Fibroblast of pulmonary artery (primary cell): ENCODE data around the gene F12.

Source experiments
- DNase-seq: peaks from one replicate; pipeline ENCODE4 v3.0.0-alpha.2; 2010; ENCODE audit warnings: low read depth
- H3K4me3 ChIP-seq: replicated peaks from 2 replicates; pipeline ENCODE4 v1.5.1; 2011; ENCODE audit warnings: low read depth, mild to moderate bottlenecking, control low read depth, low read length, moderate library complexity
- TF ChIP-seq, protein P1 (sequence below): IDR thresholded peaks from 2 replicates; pipeline ENCODE4 v1.5.1; 2011; ENCODE audit warnings: mild to moderate bottlenecking, control low read depth, low read length, inconsistent platforms; ENCODE audit errors: missing control alignments

The F12 gene

DNA sequence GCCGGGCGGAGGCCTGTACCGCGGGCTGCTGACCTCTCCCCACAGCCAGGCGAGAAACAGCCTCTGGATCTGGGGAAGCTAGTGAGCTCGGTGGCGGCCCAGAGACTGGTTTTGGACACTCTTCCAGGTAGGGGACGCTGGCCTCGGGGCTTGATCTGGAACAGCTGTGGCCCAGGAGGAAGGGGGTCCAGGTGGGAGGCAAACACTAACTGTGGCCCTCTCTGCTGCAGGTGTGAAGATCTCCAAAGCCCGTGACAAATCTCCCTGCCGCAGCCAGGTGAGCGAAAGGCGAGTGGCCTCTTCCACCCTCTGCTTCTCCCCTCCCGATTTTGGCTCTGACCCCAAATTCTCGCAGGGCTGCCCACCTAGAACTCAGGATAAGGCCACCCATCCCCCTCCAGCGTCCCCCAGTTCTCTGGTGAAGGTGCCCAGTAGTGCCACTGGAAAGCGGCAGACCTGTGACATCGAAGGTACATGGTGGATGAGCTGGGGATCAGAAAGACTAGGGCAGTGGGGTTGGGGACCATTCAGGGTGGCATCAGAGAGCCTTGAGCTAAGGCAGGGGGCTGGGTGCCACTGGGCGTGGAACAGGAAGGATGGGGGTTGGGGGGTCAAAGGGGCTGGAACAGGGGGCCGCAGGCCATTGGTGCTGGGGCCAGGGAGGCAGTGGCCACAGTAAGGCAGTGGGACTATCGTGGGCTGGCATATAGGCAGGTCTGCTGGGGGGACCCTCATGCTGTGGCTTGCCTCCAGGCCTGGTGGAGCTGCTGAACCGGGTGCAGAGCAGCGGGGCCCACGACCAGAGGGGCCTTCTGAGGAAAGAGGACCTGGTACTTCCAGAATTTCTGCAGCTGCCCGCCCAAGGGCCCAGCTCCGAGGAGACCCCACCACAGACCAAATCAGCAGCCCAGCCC is 38.0 kb downstream of the F12 start:
- H3K4me3 ChIP-seq, result peak overlapping the region; percentile 66
- TF ChIP-seq, protein P1, sequence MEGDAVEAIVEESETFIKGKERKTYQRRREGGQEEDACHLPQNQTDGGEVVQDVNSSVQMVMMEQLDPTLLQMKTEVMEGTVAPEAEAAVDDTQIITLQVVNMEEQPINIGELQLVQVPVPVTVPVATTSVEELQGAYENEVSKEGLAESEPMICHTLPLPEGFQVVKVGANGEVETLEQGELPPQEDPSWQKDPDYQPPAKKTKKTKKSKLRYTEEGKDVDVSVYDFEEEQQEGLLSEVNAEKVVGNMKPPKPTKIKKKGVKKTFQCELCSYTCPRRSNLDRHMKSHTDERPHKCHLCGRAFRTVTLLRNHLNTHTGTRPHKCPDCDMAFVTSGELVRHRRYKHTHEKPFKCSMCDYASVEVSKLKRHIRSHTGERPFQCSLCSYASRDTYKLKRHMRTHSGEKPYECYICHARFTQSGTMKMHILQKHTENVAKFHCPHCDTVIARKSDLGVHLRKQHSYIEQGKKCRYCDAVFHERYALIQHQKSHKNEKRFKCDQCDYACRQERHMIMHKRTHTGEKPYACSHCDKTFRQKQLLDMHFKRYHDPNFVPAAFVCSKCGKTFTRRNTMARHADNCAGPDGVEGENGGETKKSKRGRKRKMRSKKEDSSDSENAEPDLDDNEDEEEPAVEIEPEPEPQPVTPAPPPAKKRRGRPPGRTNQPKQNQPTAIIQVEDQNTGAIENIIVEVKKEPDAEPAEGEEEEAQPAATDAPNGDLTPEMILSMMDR, result no peak
- DNase-seq, result no peak

DNA sequence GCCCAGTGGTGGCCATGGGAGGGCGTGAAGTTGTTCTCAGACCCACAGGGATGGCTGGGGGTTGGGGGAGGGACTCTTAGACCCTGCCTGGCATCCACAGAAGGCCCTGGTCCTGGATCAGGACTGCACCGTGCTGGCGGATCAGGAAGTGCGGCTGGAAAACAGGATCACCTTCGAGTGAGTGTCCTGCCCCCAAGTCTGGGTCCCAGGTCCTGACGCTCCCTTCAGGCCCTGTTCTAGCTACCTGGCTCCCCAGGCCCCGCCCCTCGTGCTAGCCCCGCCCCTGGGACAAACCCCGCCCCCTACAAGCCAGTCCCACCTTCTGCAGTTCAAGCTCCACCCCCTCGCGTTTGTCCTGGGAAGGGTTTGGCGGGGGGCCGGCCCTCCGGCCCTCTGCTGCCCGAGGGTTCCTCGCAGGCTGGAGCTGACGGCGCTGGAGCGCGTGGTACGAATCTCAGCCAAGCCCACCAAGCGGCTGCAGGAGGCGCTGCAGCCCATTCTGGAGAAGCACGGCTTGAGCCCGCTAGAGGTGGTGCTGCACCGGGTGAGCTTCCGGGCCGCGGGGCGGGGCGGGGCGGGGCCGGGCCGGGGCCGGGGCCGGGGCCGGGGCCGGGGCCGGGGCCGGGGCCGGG is 38.8 kb downstream of the F12 start:
- TF ChIP-seq, protein P1, result peak; percentile 55
- peak; percentile 94 for DNase-seq
- H3K4me3 ChIP-seq, result peak overlapping the region; percentile 66

DNA sequence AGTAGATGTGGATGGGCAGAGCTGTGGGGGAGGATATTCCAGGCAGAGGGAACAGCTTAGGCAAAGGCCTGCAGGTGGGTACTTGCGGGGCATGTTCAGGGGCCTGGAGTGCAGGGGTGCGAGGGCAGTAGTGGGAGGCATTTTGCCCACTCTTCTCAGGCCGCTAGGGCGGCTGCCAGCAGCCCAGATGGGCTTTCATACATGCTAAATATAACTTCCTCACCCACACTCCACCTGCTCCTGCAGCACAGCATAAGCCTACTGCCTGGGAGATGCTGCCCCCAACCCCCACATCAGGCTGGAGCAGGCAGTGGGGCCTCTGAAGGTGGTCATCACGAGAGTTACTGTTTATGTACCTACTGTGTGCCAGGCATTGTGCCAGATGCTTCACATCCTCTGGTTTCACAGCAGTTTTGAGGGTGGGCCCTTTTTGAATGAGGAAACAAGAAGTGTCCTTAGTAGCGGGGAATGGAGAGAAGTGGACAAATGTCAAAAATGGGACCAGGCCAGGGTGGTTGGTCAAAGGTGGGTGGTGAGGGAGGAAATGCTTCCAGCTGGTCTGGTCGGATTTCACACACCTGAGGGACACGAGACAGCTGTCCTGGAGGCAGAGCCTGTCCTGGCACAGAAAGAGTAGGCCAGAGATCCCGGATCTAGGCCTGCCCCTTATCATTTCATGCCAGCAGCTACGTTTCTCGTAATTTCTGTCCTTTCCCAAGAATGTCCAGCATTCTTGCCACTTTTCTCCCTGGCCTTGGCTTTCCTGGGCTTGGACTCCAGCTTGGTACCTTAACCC is 39.5 kb downstream of the F12 start:
- DNase-seq, result no peak
- H3K4me3 ChIP-seq, result no peak overlapping the region
- TF ChIP-seq, protein P1, result no peak

DNA sequence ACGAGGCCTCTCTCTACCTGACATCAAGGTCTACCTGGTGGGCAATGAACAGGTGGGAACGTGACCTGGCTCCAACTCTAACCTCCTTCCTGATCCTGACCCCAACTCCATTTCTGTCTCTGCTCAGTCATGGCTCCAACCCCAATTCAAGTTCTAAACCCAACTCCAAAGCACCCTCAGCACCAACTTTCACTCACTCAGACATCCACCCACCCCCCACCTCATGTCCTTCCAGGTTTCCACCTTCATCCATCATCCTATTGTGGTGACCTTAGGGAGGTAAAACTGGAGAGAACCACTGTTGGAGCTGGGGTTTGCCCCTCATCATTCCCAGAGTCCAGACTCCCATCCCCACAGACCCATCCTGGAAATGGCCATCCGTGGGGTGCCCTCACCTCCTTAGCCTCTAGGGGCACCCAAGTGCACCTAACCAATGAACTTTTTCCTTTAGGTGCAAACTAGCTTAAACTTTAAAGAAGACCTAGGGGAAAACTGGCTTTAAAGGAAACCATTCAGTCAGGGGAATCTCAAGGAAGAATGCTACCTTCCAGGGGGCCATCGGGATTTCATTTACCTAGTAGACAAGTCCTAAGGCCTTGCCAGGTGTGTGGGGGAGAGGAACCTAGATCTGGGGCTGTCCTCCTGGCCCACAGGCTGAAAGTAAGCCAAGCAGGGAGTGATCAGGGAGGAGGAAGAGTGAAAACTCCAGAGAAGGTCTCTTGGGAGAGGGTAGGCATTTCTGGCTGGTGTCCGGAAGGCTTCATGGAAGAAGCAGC is 40.3 kb downstream of the F12 start:
- no peak overlapping the region for H3K4me3 ChIP-seq
- TF ChIP-seq, protein P1, result peak; percentile 76
- peak; percentile 31 for DNase-seq

DNA sequence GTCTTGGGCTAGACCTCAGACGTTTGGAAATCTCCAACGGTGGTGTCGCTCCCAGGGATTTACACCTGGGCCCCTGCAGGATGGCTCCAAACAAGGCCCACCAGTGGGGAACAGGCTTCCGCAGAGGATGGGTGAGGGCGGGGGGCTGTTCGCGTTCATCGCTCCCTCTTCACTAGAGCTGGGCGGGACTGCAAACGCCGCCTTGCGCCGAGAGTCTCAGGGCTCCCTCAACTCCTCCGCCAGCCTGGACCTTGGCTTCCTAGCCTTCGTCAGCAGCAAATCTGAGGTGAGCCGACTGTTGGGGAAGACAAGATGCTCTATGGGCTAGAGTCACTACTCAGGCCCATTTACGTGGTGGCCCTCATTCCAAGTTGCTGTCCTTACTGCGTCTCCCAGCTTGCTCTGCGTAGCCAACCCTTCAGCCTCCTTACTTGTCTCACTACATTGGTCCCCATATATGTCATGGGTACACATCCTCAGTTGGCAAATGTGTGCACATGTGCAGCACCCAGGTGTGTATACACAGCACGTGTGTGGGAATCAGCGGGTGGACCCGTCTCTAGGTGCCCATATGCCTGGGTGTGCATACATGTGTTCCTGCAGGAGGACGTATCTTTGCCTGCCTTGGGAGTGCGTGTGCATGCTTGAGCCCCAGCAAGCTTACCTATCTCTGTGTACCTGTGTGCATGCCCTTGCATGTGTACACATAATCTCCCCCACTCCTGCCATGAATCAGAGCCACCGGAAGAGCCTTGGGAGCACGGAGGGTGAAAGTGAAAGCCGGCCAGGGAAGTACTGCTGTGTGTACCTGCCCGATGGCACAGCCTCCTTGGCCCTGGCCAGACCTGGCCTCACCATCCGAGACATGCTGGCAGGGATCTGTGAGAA is 41.1 kb downstream of the F12 start:
- no peak overlapping the region for H3K4me3 ChIP-seq
- no peak for DNase-seq
- TF ChIP-seq, protein P1, result no peak
